Liver (tissue), 9 donors: ENCODE measurements around the gene CTSA. TPM values are rescaled to one million over a fixed set of nuclear protein-coding genes. Genes with fewer than 3 reads are reported as not detected.
"Not testable (repeated sequence)": the region's sequence is repeated elsewhere in the genome, so short reads cannot be mapped to it uniquely, and the experiment has no call there.

Source experiments
- DNase-seq: peaks from one replicate; pipeline ENCODE4 v3.0.0-alpha.2; 2017; ENCODE audit warnings: low spot score
- H3K27ac ChIP-seq, 2 donors: one replicate each; pipeline ENCODE4 v1.7.0; 2013; ENCODE audit warnings: inconsistent platforms in 2 of 2, low read length in 2 of 2, control low read depth in 1 of 2, low read depth in 1 of 2, mild to moderate bottlenecking in 1 of 2
- H3K27me3 ChIP-seq, 4 donors: one replicate each; pipeline versions ENCODE4 v1.6.1 to v1.7.0; 2013; ENCODE audit warnings: low read length in 3 of 4, inconsistent platforms in 1 of 4, mild to moderate bottlenecking in 1 of 4, moderate library complexity in 1 of 4; ENCODE audit not compliant: control insufficient read depth in 4 of 4, insufficient read depth in 4 of 4
- H3K36me3 ChIP-seq, 4 donors: one replicate each; pipeline versions ENCODE4 v1.6.1 to v1.7.0; 2013; ENCODE audit warnings: low read length in 3 of 4, mild to moderate bottlenecking in 3 of 4, low read depth in 1 of 4, moderate library complexity in 1 of 4; ENCODE audit not compliant: control insufficient read depth in 4 of 4, insufficient read depth in 3 of 4
- H3K4me1 ChIP-seq, 4 donors: one replicate each; pipeline versions ENCODE4 v1.6.1 to v1.7.0; 2013; ENCODE audit warnings: low read length in 3 of 4, mild to moderate bottlenecking in 3 of 4, moderate library complexity in 1 of 4; ENCODE audit not compliant: control insufficient read depth in 4 of 4, insufficient read depth in 4 of 4
- H3K4me3 ChIP-seq, 3 donors: one replicate each; pipeline versions ENCODE4 v1.6.1 to v1.7.0; 2013; ENCODE audit warnings: low read length in 3 of 3, control low read depth in 1 of 3, low read depth in 1 of 3, mild to moderate bottlenecking in 1 of 3
- H3K9ac ChIP-seq, 2 donors: one replicate each; pipeline ENCODE4 v1.7.0; 2013; ENCODE audit warnings: low read length in 2 of 2, mild to moderate bottlenecking in 2 of 2, moderate library complexity in 2 of 2, control low read depth in 1 of 2, low read depth in 1 of 2
- H3K9me3 ChIP-seq, 4 donors: one replicate each; pipeline versions ENCODE4 v1.6.1 to v1.7.0; 2013; ENCODE audit warnings: low read length in 3 of 4; ENCODE audit not compliant: control insufficient read depth in 4 of 4
- ATF3 ChIP-seq: IDR thresholded peaks from 2 replicates; pipeline ENCODE4 v1.6.1; 2016; ENCODE audit warnings: antibody characterized with exemption
- EGR1 ChIP-seq, 2 donors: IDR thresholded peaks; 2 replicates each; pipeline ENCODE4 v1.6.1; 2016 to 2018; ENCODE audit warnings: antibody characterized with exemption in 2 of 2, low read depth in 2 of 2
- GABPA ChIP-seq, 2 donors: IDR thresholded peaks in 1 of 2; conservative IDR thresholded peaks in 1 of 2; 2 replicates each; pipeline ENCODE4 v1.6.1; 2016; ENCODE audit warnings: antibody characterized with exemption in 2 of 2, mild to moderate bottlenecking in 1 of 2, moderate library complexity in 1 of 2
- HNF4A ChIP-seq, 2 donors: conservative IDR thresholded peaks; 2 replicates each; pipeline ENCODE4 v1.6.1; 2016; ENCODE audit warnings: antibody characterized with exemption in 2 of 2, mild to moderate bottlenecking in 2 of 2
- HNF4G ChIP-seq: IDR thresholded peaks from 2 replicates; pipeline ENCODE4 v1.6.1; 2016; ENCODE audit warnings: antibody characterized with exemption
- MAX ChIP-seq: IDR thresholded peaks from 2 replicates; pipeline ENCODE4 v1.6.1; 2016; ENCODE audit warnings: antibody characterized with exemption
- RAD21 ChIP-seq, 2 donors: IDR thresholded peaks; 2 replicates each; pipeline ENCODE4 v1.6.1; 2016; ENCODE audit warnings: antibody characterized with exemption in 2 of 2, mild to moderate bottlenecking in 2 of 2
- REST ChIP-seq: IDR thresholded peaks from 2 replicates; pipeline ENCODE4 v1.6.1; 2016; ENCODE audit warnings: antibody characterized with exemption, mild to moderate bottlenecking
- RXRA ChIP-seq, 2 donors: IDR thresholded peaks; 2 replicates each; pipeline ENCODE4 v1.6.1; 2017 to 2018; ENCODE audit warnings: antibody characterized with exemption in 2 of 2, mild to moderate bottlenecking in 1 of 2
- SP1 ChIP-seq: IDR thresholded peaks from 2 replicates; pipeline ENCODE4 v1.6.1; 2018; ENCODE audit warnings: antibody characterized with exemption, mild to moderate bottlenecking
- TAF1 ChIP-seq: conservative IDR thresholded peaks from 2 replicates; pipeline ENCODE4 v1.6.1; 2016; ENCODE audit warnings: antibody characterized with exemption, mild to moderate bottlenecking
- WGBS: extraction: QIAGEN DNeasy Blood & Tissue Kit; methylation state at CpG from one replicate; pipeline ENCODE4 v1.1.7; 2013; 5-methylcytosine and 5-hydroxymethylcytosine counted together
- polyA plus RNA-seq, 2 donors: library from polyadenylated mRNA; stranded (reverse) in 1 of 2; unstranded in 1 of 2; fragments of 200-250 nt in 1 of 2; fragments of >200 nt in 1 of 2; fragmentation: Nextera tagmentation in 1 of 2; extraction: Ambion mirVana in 1 of 2; gene quantifications; one replicate each; pipeline versions ENCODE4 v1.2.1 to v1.2.3, GENCODE V29; 2013 to 2015
- total RNA-seq, 2 donors: library from RNA; depleted of rRNA; stranded (reverse); fragments of >200 nt; gene quantifications; one replicate each; pipeline ENCODE4 v1.2.3, GENCODE V29; 2014
- TF ChIP-seq, protein P1 (sequence below): IDR thresholded peaks from 2 replicates; pipeline ENCODE4 v1.6.1; 2016; ENCODE audit warnings: antibody characterized with exemption
- TF ChIP-seq, protein P2 (sequence below): fragments of 150-350 bp; IDR thresholded peaks from 2 replicates; pipeline ENCODE4 v1.5.1; 2017; ENCODE audit warnings: improper control_type of control experiment, low read depth, low read length; ENCODE audit not compliant: missing input control
- donor health status: healthy.
- donor health status: healthy.
- donor health status: healthy.
- donor health status: healthy.
- donor health status: healthy.

Gene CTSA
- total and polyA plus RNA-seq, 4 donors, result 45.6 to 151 (median 76.4) TPM

- 45% methylated on average over 14 of the region's 14 CpGs for WGBS
- no peaks in the 10 kb centered on the region for H3K27me3 ChIP-seq
These were observed 36.1 kb downstream of the CTSA start for GRCh38 chr20:45927071-45927878.

DNA sequence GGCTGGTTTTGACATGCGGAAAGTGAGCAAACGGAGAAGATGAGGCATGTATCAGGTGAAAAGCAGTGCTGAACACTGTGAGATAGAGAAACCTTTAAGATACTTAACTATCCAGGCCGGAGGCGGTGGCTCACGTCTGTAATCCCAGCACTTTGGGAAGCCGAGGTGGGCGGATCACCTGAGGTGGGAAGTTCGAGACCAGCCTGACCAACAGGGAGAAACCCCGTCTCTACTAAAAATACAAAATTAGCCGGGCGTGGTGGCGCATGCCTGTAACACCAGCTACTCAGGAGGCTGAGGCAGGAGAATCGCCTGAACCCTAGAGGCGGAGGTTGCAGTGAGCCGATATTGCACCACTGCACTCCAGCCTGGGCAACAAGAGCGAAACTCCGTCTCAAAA, 40.5 kb downstream of the CTSA start:
- not testable (repeated sequence) for H3K36me3 ChIP-seq, DNase-seq, H3K9ac ChIP-seq, H3K9me3 ChIP-seq, H3K27ac ChIP-seq, H3K27me3 ChIP-seq, H3K4me3 ChIP-seq
- peaks cover 7 to 39% (median 24%) of the 10 kb centered on the region in 4 donors for H3K4me1 ChIP-seq
- 85% methylated on average over 17 of the region's 17 CpGs for WGBS

More at GRCh38 chr20:45927071-45927878, 36.1 kb downstream of the CTSA start:
- no peak overlapping the region for H3K4me3 ChIP-seq
- no peaks in the 10 kb centered on the region for H3K36me3 ChIP-seq
- no peak overlapping the region for H3K27ac ChIP-seq
- DNase-seq, result no peak
- no peak overlapping the region for H3K9ac ChIP-seq
- peak; percentile 42 to 75 for TF ChIP-seq RXRA (IDR thresholded peaks at IDR 0.05)
- TF ChIP-seq HNF4A (conservative IDR thresholded peaks at IDR 0.05), result peak; percentile 43 to 57
- TF ChIP-seq, protein P1, sequence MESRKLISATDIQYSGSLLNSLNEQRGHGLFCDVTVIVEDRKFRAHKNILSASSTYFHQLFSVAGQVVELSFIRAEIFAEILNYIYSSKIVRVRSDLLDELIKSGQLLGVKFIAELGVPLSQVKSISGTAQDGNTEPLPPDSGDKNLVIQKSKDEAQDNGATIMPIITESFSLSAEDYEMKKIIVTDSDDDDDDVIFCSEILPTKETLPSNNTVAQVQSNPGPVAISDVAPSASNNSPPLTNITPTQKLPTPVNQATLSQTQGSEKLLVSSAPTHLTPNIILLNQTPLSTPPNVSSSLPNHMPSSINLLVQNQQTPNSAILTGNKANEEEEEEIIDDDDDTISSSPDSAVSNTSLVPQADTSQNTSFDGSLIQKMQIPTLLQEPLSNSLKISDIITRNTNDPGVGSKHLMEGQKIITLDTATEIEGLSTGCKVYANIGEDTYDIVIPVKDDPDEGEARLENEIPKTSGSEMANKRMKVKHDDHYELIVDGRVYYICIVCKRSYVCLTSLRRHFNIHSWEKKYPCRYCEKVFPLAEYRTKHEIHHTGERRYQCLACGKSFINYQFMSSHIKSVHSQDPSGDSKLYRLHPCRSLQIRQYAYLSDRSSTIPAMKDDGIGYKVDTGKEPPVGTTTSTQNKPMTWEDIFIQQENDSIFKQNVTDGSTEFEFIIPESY, result no peak
- peak; percentile 47 for TF ChIP-seq SP1
- TF ChIP-seq HNF4G, result no peak
- no peaks in the 10 kb centered on the region for H3K9me3 ChIP-seq
- peaks cover 4 to 25% (median 17%) of the 10 kb centered on the region in 4 donors for H3K4me1 ChIP-seq

GRCh38 chr20:45933266-45934045, 42.3 kb downstream of the CTSA start:
- TF ChIP-seq ATF3 (no peak), GABPA (IDR thresholded peaks at IDR 0.05 in 1 of 2, conservative IDR thresholded peaks at IDR 0.05 in 1 of 2) (no peak), TAF1 (peak; percentile 42), MAX (no peak), RAD21 (IDR thresholded peaks at IDR 0.05) (peak; percentile 66 to 72), EGR1 (IDR thresholded peaks at IDR 0.05; ENCODE audit: low read depth in 2 of 2) (no peak), REST (no peak)
- TF ChIP-seq, protein P2, sequence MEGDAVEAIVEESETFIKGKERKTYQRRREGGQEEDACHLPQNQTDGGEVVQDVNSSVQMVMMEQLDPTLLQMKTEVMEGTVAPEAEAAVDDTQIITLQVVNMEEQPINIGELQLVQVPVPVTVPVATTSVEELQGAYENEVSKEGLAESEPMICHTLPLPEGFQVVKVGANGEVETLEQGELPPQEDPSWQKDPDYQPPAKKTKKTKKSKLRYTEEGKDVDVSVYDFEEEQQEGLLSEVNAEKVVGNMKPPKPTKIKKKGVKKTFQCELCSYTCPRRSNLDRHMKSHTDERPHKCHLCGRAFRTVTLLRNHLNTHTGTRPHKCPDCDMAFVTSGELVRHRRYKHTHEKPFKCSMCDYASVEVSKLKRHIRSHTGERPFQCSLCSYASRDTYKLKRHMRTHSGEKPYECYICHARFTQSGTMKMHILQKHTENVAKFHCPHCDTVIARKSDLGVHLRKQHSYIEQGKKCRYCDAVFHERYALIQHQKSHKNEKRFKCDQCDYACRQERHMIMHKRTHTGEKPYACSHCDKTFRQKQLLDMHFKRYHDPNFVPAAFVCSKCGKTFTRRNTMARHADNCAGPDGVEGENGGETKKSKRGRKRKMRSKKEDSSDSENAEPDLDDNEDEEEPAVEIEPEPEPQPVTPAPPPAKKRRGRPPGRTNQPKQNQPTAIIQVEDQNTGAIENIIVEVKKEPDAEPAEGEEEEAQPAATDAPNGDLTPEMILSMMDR, result peak; percentile 25
- Histone ChIP-seq H3K4me1 (peaks cover 7 to 27% (median 18%) of the 10 kb centered on the region in 4 donors), H3K36me3 (peaks cover 0 to 13% (median 11%) of the 10 kb centered on the region in 4 donors), H3K9ac (peak overlapping the region; percentile 5 to 69), H3K27ac (peak overlapping the region; percentile 93 to 98), H3K27me3 (no peaks in the 10 kb centered on the region), H3K9me3 (no peaks in the 10 kb centered on the region), H3K4me3 (peak overlapping the region; percentile 58 to 71 (median 65))
- DNase-seq, result peak; percentile 70
- WGBS, result 26% methylated on average over 22 of the region's 22 CpGs
